GM19372 (cell line): Measurements from ENCODE around the gene PATJ.

Experiments used
- ATAC-seq: cut with Tn5 transposase; IDR thresholded peaks from one replicate; pipeline ENCODE4 v1.9.1; 2021; ENCODE audit warnings: mild to moderate bottlenecking, low read depth, moderate library complexity; ENCODE audit not compliant: unreplicated experiment

The PATJ gene

GRCh38 chr1:61978796-61979195 is 236.5 kb downstream of the PATJ start:
- no peak for ATAC-seq

- ATAC-seq = no peak
Measured at GRCh38 chr1:61979729-61980128, 237.4 kb downstream of the PATJ start.

- no peak for ATAC-seq
Measured at GRCh38 chr1:61980561-61980960, 238.3 kb downstream of the PATJ start.

GRCh38 chr1:61981870-61982660 is 239.8 kb downstream of the PATJ start:
- no peak for ATAC-seq

- no peak for ATAC-seq
Measured at GRCh38 chr1:61983236-61983635, 241.0 kb downstream of the PATJ start.

- ATAC-seq = no peak
Measured at GRCh38 chr1:61992257-61992656, 250.0 kb downstream of the PATJ start.

- no peak for ATAC-seq
Measured at GRCh38 chr1:61993331-61993961, 251.2 kb downstream of the PATJ start.

- no peak for ATAC-seq
Measured at GRCh38 chr1:61995641-61996040, 253.4 kb downstream of the PATJ start.

- no peak for ATAC-seq
Measured at GRCh38 chr1:61997123-61997522, 254.8 kb downstream of the PATJ start.

- ATAC-seq = no peak
Measured at GRCh38 chr1:62003777-62004176, 261.5 kb downstream of the PATJ start.

- no peak for ATAC-seq
Measured at GRCh38 chr1:62006690-62007089, 264.4 kb downstream of the PATJ start.

GRCh38 chr1:62011006-62011405 is 268.7 kb downstream of the PATJ start:
- no peak for ATAC-seq

- ATAC-seq = no peak
Measured at GRCh38 chr1:62012095-62012494, 269.8 kb downstream of the PATJ start.

- no peak for ATAC-seq
Measured at GRCh38 chr1:62012836-62013235, 270.6 kb downstream of the PATJ start.

- ATAC-seq = no peak
Measured at GRCh38 chr1:62013264-62013663, 271.0 kb downstream of the PATJ start.

- ATAC-seq = no peak
Measured at GRCh38 chr1:62022382-62022983, 280.2 kb downstream of the PATJ start.

- ATAC-seq = no peak
Measured at GRCh38 chr1:62024690-62025089, 282.4 kb downstream of the PATJ start.

GRCh38 chr1:62025154-62025553 is 282.9 kb downstream of the PATJ start:
- ATAC-seq = no peak

GRCh38 chr1:62025892-62026291 is 283.6 kb downstream of the PATJ start:
- no peak for ATAC-seq

GRCh38 chr1:62029704-62030103 is 287.4 kb downstream of the PATJ start:
- no peak for ATAC-seq

GRCh38 chr1:62034790-62035189 is 292.5 kb downstream of the PATJ start:
- ATAC-seq = no peak

GRCh38 chr1:62037274-62037673 is 295.0 kb downstream of the PATJ start:
- ATAC-seq = no peak
